Fibroblast of lung (primary cell): ENCODE results near the gene MINPP1.

ENCODE experiments used
- CTCF ChIP-seq, 2 donors: IDR thresholded peaks in 1 of 2; conservative IDR thresholded peaks in 1 of 2; 1 replicate in 1 of 2; 2 replicates in 1 of 2; pipeline ENCODE4 v1.5.1; 2011 to 2012; ENCODE audit warnings: low read length in 2 of 2, control low read depth in 1 of 2, inconsistent platforms in 1 of 2, low read depth in 1 of 2, mild to moderate bottlenecking in 1 of 2
- EZH2 ChIP-seq: IDR thresholded peaks from 2 replicates; pipeline ENCODE4 v1.5.1; 2012; ENCODE audit warnings: low read length, control low read depth, mild to moderate bottlenecking; ENCODE audit errors: missing control alignments

GRCh38 chr10:87558333-87558732 lies 53.6 kb downstream of the MINPP1 start:
- TF ChIP-seq EZH2 (no peak), CTCF (conservative IDR thresholded peaks at IDR 0.05 in 1 of 2, IDR thresholded peaks at IDR 0.05 in 1 of 2; ENCODE audit: low read depth in 1 of 2, low read length in 2 of 2) (no peak)
